ENCODE results near the gene SSC4D.

- TF ChIP-seq CTCF (IDR thresholded peaks at IDR 0.05; ENCODE audit: poor library complexity, severe bottlenecking) = no peak
- TF ChIP-seq MXI1 (conservative IDR thresholded peaks at IDR 0.05; ENCODE audit: poor library complexity, severe bottlenecking) = no peak
- TF ChIP-seq RAD21 (conservative IDR thresholded peaks at IDR 0.05) = no peak
Observed at GRCh38 chr7:76405738-76406137, 3.8 kb downstream of the SSC4D start.
